Caco-2 (cell line): ENCODE results near the gene ARHGAP19. TPM values are rescaled to one million over a fixed set of nuclear protein-coding genes. Genes with fewer than 3 reads are reported as not detected.

ENCODE experiments used
- BruUV-seq: library from RNA; stranded (reverse); fragments of 400-500 nt; replicated peaks from 2 replicates; lab custom pipeline; 2021; lab: Mats Ljungman, UMichigan
- CTCF ChIA-PET: fragments of 300-600 bp; sonication (Branson Sonifier 250); formaldehyde crosslinking; loops from one replicate; lab custom pipeline; 2022; ENCODE audit warnings: antibody characterized with exemption; lab: Charles Lee
- POLR2A ChIA-PET: fragments of 300-600 bp; sonication (Branson Sonifier 250); formaldehyde crosslinking; loops from one replicate; lab custom pipeline; 2022; ENCODE audit warnings: antibody characterized with exemption; lab: Charles Lee
- DNase-seq, 2 experiments: peaks; one replicate each; pipeline versions ENCODE4 v3.0.0 to v3.0.0-alpha.2; 2020 to 2022
- H3K27me3 ChIP-seq: replicated peaks from 2 replicates; pipeline ENCODE4 v1.6.0; 2011; ENCODE audit warnings: low read length; ENCODE audit not compliant: control insufficient read depth, insufficient read depth
- H3K36me3 ChIP-seq: 2 replicates; pipeline ENCODE4 v1.5.1; 2011; ENCODE audit warnings: low read length; ENCODE audit not compliant: control insufficient read depth, insufficient read depth
- H3K4me1 ChIP-seq: fragments of 250-450 bp; sonication (Bioruptor Pico); 2 replicates; pipeline ENCODE4 v1.5.1; 2020; ENCODE audit warnings: mild to moderate bottlenecking
- H3K4me3 ChIP-seq: 2 replicates; pipeline ENCODE4 v1.5.1; 2011; ENCODE audit warnings: low read depth, mild to moderate bottlenecking, control low read depth, low read length
- H3K9me3 ChIP-seq: fragments of 250-450 bp; sonication (Bioruptor Pico); 2 replicates; pipeline ENCODE4 v1.5.1; 2020; ENCODE audit warnings: mild to moderate bottlenecking, moderate library complexity
- H3K27ac Mint-ChIP-seq: one replicate; pipeline ENCODE4 v1.8.0; 2022; ENCODE audit warnings: mixed read lengths; ENCODE audit not compliant: unreplicated experiment
- H3K27me3 Mint-ChIP-seq: one replicate; pipeline ENCODE4 v1.8.0; 2022; ENCODE audit warnings: mixed read lengths; ENCODE audit not compliant: insufficient read depth, unreplicated experiment
- H3K36me3 Mint-ChIP-seq: one replicate; pipeline ENCODE4 v1.8.0; 2022; ENCODE audit warnings: mild to moderate bottlenecking, mixed read lengths; ENCODE audit not compliant: insufficient read depth, unreplicated experiment
- H3K4me1 Mint-ChIP-seq: one replicate; pipeline ENCODE4 v1.8.0; 2022; ENCODE audit warnings: low read depth, mixed read lengths; ENCODE audit not compliant: unreplicated experiment
- H3K4me3 Mint-ChIP-seq: one replicate; pipeline ENCODE4 v1.8.0; 2022; ENCODE audit warnings: mild to moderate bottlenecking, moderate library complexity, mixed read lengths; ENCODE audit not compliant: unreplicated experiment
- H3K9me3 Mint-ChIP-seq: one replicate; pipeline ENCODE4 v1.8.0; 2022; ENCODE audit warnings: mixed read lengths; ENCODE audit not compliant: unreplicated experiment
- CTCF ChIP-seq, 2 experiments: fragments of 200-600 bp in 1 of 2; IDR thresholded peaks; 1 replicate in 1 of 2; 2 replicates in 1 of 2; pipeline versions ENCODE4 v1.5.1 to v1.8.0; 2011 to 2022; ENCODE audit warnings: antibody characterized with exemption in 1 of 2, control low read depth in 1 of 2, inconsistent platforms in 1 of 2, low read depth in 1 of 2, low read length in 1 of 2, mild to moderate bottlenecking in 1 of 2, moderate library complexity in 1 of 2; ENCODE audit not compliant: insufficient read depth in 1 of 2, severe bottlenecking in 1 of 2, unreplicated experiment in 1 of 2
- intact Hi-C: fragments of 100-400 bp; cut with micrococcal nuclease; formaldehyde crosslinking; loops from one replicate; pipeline ENCODE4 v1.10.0; 2022; ENCODE audit not compliant: unreplicated experiment
- total RNA-seq: library from RNA; stranded (reverse); gene quantifications from 2 replicates; pipeline ENCODE4 v1.2.3, GENCODE V29; 2022

The ARHGAP19 gene
- total RNA-seq, 1 experiment from 2014 or later, result 13.9 TPM

- ChIA-PET CTCF (no interaction called here), POLR2A (no interaction called here)
- no peaks in the 10 kb centered on the region for H3K36me3 ChIP-seq
- BruUV-seq, result no TSS peak
- H3K4me1 Mint-ChIP-seq, result peaks cover 5% of the 10 kb centered on the region
- TF ChIP-seq CTCF (IDR thresholded peaks at IDR 0.05; ENCODE audit: insufficient read depth in 1 of 2, low read depth in 1 of 2, low read length in 1 of 2, severe bottlenecking in 1 of 2, unreplicated experiment in 1 of 2), result no peak
- H3K27me3 ChIP-seq, result no peaks in the 10 kb centered on the region
- no peaks in the 10 kb centered on the region for H3K27me3 Mint-ChIP-seq
- no peaks in the 10 kb centered on the region for H3K4me1 ChIP-seq
- H3K27ac Mint-ChIP-seq, result no peak overlapping the region
- H3K36me3 Mint-ChIP-seq, result no peaks in the 10 kb centered on the region
- DNase-seq, result no peak
- intact Hi-C loops, result no loop called here
- H3K9me3 Mint-ChIP-seq, result no peaks in the 10 kb centered on the region
- H3K9me3 ChIP-seq, result no peaks in the 10 kb centered on the region
- H3K4me3 Mint-ChIP-seq, result no peak overlapping the region
- no peak overlapping the region for H3K4me3 ChIP-seq
Observed at GRCh38 chr10:97228130-97228774, 64.2 kb downstream of the ARHGAP19 start.

- no peak overlapping the region for H3K4me3 Mint-ChIP-seq
- no peaks in the 10 kb centered on the region for H3K36me3 Mint-ChIP-seq
- CTCF ChIA-PET, result interaction anchor here (1.0 kb wide), 1 partner anchor 29 kb away, joined by 3 read pairs; no protein-coding TSS in a partner anchor
- peaks cover 5% of the 10 kb centered on the region for H3K4me1 Mint-ChIP-seq
- Histone ChIP-seq H3K4me3 (no peak overlapping the region), H3K36me3 (no peaks in the 10 kb centered on the region), H3K27me3 (no peaks in the 10 kb centered on the region), H3K4me1 (no peaks in the 10 kb centered on the region), H3K9me3 (no peaks in the 10 kb centered on the region)
- H3K9me3 Mint-ChIP-seq, result no peaks in the 10 kb centered on the region
- POLR2A ChIA-PET, result no interaction called here
- intact Hi-C loops, result no loop called here
- no peak for TF ChIP-seq CTCF (IDR thresholded peaks at IDR 0.05; ENCODE audit: insufficient read depth in 1 of 2, low read depth in 1 of 2, low read length in 1 of 2, severe bottlenecking in 1 of 2, unreplicated experiment in 1 of 2)
- DNase-seq, result no peak
- BruUV-seq, result no TSS peak
- no peaks in the 10 kb centered on the region for H3K27me3 Mint-ChIP-seq
- no peak overlapping the region for H3K27ac Mint-ChIP-seq
Observed at GRCh38 chr10:97226398-97226797, 66.0 kb downstream of the ARHGAP19 start.

GRCh38 chr10:97224483-97225435 lies 67.7 kb downstream of the ARHGAP19 start:
- no peaks in the 10 kb centered on the region for H3K27me3 ChIP-seq
- H3K4me1 Mint-ChIP-seq, result peaks cover 5% of the 10 kb centered on the region
- TF ChIP-seq CTCF (IDR thresholded peaks at IDR 0.05; ENCODE audit: insufficient read depth in 1 of 2, low read depth in 1 of 2, low read length in 1 of 2, severe bottlenecking in 1 of 2, unreplicated experiment in 1 of 2), result no peak

More at GRCh38 chr10:97224483-97225435, 67.7 kb downstream of the ARHGAP19 start:
- H3K36me3 Mint-ChIP-seq, result peaks cover 4% of the 10 kb centered on the region
- no peaks in the 10 kb centered on the region for H3K9me3 Mint-ChIP-seq
- BruUV-seq, result no TSS peak
- H3K27me3 Mint-ChIP-seq, result no peaks in the 10 kb centered on the region
- no peak for DNase-seq
- no peak overlapping the region for H3K4me3 ChIP-seq
- H3K27ac Mint-ChIP-seq, result no peak overlapping the region
- CTCF ChIA-PET, result interaction anchor here (0.5 to 0.7 kb wide), 3 partner anchors 18 to 995 kb away, joined by 3 to 4 read pairs (median 3); no protein-coding TSS in a partner anchor
- no peaks in the 10 kb centered on the region for H3K36me3 ChIP-seq
- no peak overlapping the region for H3K4me3 Mint-ChIP-seq
- POLR2A ChIA-PET, result no interaction called here
- H3K4me1 ChIP-seq, result no peaks in the 10 kb centered on the region
- no peaks in the 10 kb centered on the region for H3K9me3 ChIP-seq
- intact Hi-C loops, result no loop called here
